HG02571 (cell line): Measurements from ENCODE around the gene CD63.
"Not testable (repeated sequence)": the region's sequence is repeated elsewhere in the genome, so short reads cannot be mapped to it uniquely, and the experiment has no call there.

Source experiments
- ATAC-seq: cut with Tn5 transposase; IDR thresholded peaks from one replicate; pipeline ENCODE4 v1.9.1; 2021; ENCODE audit warnings: mild to moderate bottlenecking, moderate library complexity; ENCODE audit not compliant: unreplicated experiment

Gene CD63, protein sequence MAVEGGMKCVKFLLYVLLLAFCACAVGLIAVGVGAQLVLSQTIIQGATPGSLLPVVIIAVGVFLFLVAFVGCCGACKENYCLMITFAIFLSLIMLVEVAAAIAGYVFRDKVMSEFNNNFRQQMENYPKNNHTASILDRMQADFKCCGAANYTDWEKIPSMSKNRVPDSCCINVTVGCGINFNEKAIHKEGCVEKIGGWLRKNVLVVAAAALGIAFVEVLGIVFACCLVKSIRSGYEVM

DNA sequence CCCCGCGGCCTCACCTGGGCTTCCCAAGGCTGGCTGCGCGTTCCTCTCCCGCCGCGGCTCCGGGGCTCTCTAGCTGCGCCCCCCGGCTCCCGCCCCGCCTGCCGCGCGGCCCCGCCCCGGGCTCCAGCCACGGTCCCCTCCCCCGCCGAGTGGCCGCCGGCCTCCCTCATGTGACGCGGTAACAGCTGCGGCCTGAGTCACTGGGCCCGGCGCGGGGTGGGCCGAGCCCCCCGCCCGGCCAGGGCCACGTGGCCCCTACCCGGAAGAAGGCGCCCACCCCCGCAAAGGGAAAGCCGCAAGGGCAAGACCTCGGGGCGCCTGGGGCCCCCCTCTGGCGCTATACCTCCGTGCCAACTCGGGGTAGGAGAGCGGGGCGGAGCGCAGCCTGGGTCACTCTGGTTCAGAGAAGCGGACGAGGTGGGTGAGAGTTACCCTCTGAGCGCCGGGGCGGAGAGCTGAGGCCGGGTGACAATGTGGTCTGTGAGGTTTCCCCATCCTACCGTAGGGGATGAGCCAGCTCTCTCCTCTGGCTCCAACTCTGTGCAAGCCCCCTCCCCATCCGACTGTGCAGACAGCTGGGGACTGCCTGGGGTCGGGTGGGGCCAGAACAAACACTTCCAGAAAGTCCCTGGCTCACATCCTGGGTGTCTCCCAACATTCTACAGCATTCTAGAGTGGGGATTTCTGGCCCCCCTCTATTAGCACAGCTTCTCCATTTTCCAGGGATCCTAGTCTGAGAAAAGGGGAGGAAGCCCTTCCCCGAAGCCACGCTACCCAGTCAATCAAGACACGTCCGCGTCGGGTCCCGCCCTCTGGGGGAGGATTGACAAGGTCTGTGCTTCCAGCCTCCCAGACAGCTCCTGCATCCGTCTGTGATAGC is at the start of gene CD63:
TSS of gene CD63 (minus strand) at position 71 of the 880 bp plus-strand sequence. CDS start 668 bp downstream, outside the sequence.
- peak; percentile 63 for ATAC-seq

DNA sequence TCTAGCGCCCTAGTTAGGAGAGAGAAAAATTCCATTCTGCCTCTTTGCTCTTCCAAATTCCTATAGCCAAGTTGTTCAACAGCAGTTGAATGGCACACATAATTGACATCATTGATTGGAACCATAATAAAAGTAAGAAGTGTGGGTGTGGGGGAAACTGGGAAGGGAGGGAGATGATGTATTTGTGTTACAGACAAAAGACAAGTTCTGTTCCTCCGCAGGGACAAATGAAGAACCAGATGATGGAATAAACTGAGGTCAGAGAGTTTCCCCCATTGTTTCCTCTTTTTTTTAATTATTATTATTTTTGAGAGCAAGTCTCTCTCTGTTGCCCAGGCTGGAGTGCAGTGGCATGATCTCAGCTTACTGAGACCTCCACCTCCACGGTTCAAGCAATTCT is 49.0 kb upstream of the CD63 start:
- no peak for ATAC-seq

DNA sequence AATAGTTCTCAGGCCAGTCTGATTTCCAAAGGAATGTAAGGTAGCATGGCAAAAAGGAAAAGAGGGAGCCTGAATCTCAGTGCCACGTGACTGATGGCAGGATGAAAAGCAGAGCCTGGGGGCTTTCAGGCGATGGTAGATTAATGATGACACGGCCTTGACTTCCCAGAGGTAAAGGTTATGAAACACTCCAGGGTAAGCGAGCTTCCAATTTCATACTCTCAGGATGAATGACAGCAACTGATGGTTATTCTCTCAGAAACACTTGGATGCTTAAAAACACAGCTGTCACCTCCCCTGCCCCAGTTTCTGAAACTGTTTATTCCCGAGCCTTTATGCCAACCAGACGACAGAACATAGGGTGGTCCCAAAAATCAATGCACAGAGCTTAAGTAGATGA is 42.9 kb upstream of the CD63 start:
- ATAC-seq, result no peak

DNA sequence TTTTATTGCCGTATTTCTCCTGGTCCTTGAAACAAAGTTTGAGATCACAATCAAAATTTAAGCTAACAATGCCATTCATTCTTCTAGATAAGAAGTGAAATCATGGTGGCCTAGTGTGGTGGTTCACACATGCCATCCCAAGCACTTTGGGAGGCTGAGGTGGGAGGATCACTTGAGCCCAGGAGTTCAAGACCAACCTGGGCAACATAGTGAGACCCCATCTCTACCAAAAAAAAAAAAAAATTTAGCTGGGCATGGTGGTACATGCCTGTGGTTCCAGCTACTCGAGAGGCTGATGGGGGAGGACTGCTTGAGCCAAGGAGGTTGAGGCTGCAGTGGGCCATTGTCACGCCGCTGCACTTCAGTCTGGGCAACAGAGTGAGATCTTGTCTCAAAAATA is 38.3 kb upstream of the CD63 start:
- ATAC-seq, result no peak

DNA sequence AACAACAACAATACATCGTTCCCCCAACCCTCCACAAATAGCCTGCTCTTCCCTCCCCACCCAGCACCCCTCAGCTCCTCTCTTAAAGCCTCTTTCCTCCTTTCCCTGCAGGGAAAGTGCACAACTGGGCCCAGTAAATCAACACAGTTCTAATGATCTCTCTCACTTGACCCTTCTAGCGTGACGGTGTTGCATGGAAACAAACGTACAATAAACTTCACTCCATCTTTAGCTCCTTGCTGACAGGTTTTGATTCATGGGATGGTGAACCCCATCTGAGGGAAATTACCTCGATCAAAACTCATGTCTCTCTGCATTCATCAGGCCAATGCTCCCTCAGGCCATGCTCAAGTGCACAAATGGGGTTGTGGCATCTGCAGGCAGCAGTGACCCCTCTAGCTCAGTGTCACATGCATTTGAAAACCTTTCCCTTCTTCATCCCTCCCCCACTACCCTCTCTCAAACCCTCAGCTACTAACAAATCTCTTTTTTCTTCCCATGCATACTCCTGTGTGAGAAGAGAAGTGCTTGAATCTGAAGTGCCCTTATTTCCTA is 37.0 kb upstream of the CD63 start:
- ATAC-seq, result no peak

DNA sequence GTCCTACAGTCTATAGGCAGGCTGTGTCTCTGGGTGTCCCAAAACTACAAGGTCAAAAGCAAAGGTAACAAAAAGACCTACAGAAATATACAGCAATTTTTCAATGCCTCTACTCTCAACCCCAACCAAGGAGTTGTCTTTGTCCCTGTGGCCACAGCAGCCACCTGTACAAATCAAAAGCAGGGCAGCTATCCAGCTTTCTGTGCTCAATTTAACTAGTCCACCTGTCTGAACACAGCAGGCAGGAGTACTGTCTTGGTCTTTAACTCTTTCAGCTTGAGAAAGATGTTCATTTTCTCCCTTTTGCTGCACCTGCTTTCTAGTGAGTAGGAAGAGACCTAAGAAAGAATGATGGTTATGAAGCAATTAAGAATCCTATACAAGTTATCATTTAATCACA is 33.8 kb upstream of the CD63 start:
- no peak for ATAC-seq

DNA sequence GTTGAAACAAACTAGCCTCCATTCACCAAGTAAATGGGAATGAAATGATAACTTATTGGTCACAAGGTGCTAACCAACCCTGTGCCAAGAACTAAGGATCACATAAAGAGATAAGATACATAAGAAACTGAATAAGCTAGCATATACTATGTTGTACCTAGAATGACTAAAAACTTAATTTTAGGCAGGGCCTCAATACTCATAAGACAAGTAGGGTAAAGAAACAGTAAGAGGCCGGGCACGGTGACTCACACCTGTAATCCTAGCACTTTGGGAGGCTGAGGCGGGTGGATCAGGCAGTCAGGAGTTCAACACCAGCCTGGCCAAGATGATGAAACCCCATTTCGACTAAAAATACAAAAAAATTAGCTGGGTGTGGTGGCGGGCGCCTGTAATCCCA is 31.9 kb upstream of the CD63 start:
- no peak for ATAC-seq

DNA sequence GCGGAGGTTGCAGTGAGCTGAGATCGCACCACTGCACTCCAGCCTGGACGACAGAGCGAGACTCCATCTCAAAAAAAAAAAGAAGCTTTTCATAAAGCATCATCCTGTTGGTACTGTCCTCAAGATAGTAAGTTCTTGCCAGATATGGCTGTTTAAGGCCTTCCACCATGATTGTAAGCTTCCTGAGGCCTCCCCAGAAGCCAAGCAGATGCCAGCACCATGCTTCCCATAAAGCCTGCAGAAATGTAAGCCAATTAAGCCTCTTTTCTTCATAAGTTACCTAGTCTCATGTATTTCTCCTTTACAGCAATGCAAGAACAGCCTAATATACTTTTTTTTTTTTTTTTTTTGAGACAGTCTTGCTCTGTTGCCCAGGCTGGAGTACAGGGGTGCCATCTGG is 29.8 kb upstream of the CD63 start:
- ATAC-seq, result not testable (repeated sequence)

DNA sequence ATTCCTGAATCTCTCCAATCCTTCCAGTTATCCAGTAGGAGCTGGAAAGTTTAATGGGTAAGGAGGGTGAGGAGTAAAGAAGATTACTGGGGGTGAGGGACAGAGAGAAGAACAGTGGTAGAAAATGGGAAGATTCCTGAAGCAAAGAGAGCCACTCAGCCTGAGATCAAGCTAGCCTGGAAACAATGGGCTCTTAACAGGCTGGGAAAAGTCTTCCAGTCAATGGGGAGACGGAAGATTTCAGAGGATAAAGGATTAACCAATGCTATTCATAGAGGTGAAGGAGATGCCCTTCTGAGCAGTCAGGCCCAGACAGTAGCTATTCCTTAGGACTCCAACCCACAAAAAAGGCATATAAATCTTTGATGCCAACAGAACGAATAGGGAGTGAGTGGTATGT is 28.9 kb upstream of the CD63 start:
- no peak for ATAC-seq

DNA sequence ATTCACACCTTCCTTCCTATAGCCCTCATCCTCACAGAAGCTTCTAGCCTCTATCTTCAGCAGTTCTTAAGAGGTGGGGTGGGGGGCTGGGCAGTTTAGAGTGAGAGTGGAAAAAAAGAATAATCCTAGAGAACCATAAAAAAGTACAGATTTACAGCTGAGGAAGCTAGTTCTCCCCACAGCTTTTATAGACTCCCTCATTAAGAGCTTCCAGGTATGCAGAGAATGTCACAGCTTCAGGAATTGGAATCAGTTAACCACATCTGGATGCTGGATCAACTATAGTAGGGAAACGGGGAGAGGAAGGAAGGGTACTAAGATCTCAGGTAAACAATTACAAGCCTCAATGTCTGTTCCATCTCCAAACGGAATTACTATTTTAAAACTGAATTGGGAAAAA is 26.4 kb upstream of the CD63 start:
- ATAC-seq, result no peak

DNA sequence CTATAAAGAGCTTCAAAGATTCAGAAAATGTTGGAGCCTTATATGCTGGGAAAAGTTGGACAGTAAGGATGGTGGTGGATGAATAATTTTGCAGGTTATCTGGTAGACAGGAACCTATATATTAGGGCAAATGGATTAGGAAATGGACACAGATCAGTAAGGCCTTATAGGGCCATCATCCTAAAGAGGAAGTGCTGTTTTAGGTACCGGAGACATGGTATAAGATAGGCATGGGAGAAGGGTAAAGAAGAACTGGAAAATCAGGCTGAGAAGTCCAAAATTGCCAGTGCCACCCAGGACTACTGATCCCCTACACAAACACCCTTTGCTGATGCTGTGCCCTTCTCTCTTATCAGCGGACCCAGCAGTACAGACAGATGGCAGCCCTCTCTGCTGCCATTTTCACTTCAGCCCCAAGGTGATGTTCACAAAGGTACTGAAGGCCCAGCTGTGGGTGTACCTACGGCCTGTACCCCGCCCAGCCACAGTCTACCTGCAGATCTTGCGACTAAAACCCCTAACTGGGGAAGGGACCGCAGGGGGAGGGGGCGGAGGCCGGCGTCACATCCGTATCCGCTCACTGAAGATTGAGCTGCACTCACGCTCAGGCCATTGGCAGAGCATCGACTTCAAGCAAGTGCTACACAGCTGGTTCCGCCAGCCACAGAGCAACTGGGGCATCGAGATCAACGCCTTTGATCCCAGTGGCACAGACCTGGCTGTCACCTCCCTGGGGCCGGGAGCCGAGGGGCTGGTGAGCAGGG is 19.6 kb upstream of the CD63 start:
- no peak for ATAC-seq

DNA sequence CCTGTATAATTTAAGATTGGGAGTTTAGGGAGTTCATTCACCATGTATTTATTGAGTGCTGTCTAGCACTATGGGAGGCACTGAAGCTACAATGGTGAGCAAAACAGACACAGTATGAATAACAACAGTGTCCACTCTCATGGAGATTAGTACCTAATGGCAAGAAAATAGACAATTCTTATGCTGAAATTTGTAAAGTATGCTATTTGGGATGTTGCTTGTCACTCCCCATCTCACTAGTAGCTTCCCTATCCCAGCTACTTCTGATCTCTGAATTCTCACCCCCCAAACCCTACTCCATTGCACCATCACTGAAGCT is 18.1 kb upstream of the CD63 start:
- ATAC-seq, result no peak

DNA sequence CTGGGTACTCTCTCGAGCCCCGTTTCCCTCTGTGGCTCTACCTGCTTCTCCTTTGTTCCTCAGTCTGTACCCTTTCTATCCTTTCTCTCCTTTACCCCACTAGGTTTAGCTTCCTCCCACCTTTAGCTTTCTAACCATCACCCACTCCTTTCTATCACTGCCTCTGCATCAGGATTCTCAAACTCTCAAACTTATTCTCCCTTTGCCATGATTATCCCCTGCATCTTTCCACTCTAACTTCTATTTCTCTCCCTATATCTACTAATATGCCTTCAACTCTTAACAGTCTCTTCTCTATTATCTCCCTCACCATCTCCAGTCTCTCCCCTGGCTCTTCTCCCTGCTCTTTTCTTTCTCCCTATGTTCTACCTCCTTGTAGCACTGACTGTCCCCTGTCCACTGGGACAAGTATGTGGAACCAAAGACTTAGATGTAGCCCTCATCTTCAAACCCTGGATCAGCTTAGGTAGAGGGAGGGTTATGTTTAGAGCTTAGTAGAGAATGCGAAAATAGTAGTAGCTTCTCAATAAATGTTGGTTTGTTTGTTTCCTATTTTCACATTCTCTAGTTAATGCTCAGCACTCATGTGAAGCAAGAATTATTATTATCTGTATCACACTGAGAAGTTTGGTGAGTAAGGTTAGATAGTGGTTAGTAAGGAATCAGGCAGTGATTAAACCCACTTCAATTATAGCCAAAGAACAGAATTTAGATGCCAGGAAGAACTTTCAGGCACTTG is 17.5 kb upstream of the CD63 start:
- ATAC-seq, result no peak

DNA sequence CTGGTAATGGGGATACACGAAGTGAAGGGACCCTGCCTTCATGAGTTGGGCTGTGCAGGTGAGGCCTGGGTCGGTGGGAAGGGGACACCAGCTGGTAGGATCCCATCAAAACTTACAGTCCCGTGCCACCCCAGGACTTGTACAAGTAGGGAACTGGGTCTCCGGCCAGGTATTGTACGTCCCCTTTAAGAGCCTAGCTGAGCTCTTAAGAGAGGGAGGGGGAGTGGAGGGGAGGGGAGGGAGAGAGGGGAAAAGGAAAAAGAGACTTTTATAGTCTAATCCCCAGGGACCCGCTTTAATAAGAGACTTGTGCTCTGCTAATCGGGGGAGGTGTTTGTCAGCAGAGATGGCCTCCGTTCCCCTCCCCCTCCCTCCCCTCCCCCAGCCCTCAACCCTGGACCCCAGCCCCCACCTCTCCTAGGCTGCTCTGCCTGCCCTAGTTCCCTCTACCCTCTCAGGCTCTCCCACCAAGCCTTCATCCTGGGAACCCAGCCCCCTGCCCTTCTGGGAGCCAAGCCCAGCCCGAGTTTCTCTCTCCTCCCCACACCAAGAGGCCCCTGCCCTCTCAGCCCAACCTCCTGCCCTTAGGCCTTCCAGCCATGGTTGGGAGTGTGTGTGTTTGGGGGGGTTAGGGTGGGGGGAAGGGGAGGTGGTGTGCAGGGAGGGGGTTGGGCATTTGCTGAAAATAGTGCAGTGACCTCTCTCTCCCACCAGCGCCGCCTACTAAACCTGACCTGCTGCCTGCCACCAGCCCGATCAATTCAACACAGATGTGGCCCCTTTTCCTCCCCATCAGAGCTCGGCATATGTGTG is 16.8 kb upstream of the CD63 start:
- no peak for ATAC-seq

DNA sequence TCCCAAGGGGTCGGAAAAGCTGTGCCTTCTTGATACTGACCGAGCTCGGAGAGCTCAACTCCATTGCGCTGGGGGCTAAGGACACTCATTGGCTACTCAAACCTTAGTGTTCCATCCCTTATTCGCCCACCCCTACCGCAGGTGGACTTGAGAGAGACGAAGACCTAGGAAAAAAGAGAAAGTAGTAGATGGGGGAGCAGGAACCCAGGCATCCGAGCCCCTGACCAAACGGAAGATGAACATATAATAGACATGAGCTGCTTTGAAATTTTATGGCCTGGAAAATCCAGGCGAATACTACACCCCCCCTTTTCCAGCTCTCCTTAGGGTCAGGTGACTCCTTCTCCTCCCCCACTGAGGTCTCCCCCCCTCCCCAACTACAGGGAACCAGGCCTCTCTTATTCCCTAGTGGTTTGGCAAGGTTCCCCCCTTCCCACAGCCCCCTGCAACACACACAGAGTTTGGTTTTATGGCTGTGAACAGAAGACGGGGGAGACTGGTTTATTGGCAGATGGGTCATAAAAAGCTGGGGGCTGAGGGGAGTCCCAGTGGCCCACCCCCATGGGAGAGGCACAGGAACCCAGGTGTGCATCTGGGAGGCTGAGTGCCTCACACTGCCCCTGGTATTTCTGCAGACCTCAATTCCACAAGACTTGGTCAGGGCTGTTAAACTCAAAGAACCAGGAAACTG is 15.7 kb upstream of the CD63 start:
- no peak for ATAC-seq

DNA sequence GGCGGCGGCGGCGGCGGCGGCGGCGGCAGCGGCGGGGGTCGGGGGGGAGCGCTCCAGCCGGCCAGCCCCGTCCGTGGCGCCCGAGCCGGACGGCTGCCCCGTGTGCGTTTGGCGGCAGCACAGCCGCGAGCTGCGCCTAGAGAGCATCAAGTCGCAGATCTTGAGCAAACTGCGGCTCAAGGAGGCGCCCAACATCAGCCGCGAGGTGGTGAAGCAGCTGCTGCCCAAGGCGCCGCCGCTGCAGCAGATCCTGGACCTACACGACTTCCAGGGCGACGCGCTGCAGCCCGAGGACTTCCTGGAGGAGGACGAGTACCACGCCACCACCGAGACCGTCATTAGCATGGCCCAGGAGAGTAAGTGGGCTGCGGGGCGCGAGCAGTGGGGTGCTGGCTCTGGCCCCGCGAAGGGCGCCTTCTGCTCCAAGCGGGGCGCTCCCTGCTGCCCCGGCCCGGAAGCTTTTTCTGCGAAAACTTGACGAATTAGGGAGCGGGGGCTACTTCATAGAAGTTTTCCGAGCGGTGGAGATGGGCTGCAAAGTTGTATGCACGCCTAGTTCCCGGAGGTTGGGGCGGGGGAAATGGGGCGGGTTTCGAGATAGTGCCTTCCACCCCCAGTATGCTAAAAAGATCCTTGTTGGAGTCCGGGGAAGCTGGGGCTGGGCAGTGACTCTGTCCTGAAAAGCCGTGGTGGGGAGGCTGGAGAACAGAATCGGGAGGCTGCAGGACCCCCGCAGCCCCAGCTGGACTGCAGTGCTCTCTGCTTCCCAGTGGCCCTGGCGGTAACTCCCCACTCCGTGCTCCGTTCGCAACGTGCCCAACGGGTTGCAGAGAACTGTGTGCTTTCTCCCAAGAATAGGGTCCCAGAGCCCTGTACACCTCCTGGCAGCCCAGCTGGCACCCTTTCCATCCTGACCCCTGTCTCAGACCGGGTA is 14.9 kb upstream of the CD63 start:
- peak; percentile 46 for ATAC-seq

DNA sequence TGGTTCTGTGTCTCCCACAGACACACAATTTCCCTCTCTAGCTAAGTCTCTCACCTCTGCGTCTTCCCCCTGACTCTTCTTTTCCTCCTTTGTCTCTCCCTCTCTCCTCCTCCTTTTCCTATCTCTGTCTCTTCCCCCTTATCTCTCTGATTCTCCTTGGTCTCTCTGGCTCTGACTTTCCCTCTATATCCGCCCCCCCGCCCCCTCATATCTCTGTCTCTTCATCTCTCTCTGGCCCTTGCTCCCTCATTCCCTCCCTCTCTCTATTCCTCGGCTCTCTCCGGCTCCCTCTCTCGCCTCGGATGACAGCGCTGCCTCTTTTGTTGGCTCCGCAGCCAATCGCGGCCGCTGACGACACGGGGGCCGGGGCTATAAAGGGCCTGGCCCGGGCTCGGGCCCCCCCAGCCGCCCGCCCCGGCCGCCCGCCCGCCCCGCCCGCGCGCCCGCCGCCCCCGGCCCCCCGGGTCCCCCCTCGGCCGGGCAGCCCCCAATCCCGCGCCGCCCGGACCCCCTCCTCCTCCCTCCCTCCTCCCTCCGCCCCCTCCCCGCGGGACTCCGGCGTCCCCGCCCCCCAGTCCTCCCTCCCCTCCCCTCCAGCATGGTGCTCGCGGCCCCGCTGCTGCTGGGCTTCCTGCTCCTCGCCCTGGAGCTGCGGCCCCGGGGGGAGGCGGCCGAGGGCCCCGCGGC is 14.1 kb upstream of the CD63 start, which contains the start of gene GDF11:
TSS of gene GDF11 (plus strand) at position 404 of the 687 bp plus-strand sequence. CDS start at position 599, 195 bp downstream.
- ATAC-seq, result peak; percentile 28
